Superior temporal gyrus (tissue), 1 donor: Measurements from ENCODE around the gene HACD2.

ENCODE experiments used
- DNase-seq: peaks from one replicate; pipeline ENCODE4 v3.0.0-alpha.2; 2016; ENCODE audit errors: extremely low spot score

Gene HACD2

GRCh38 chr3:123571264-123571972 lies 13.4 kb downstream of the HACD2 start:
- no peak for DNase-seq

- no peak for DNase-seq
Measured at GRCh38 chr3:123568875-123569274, 16.0 kb downstream of the HACD2 start.

GRCh38 chr3:123568034-123568433 lies 16.8 kb downstream of the HACD2 start:
- peak; percentile 82 for DNase-seq

GRCh38 chr3:123564056-123564455 lies 20.8 kb downstream of the HACD2 start:
- DNase-seq = no peak

- no peak for DNase-seq
Measured at GRCh38 chr3:123562547-123562946, 22.3 kb downstream of the HACD2 start.

- DNase-seq = no peak
Measured at GRCh38 chr3:123561188-123561587, 23.7 kb downstream of the HACD2 start.

- DNase-seq = peak; percentile 94
Measured at GRCh38 chr3:123559040-123559861, 25.6 kb downstream of the HACD2 start.

GRCh38 chr3:123553536-123553935 lies 31.3 kb downstream of the HACD2 start:
- no peak for DNase-seq

- no peak for DNase-seq
Measured at GRCh38 chr3:123552768-123553167, 32.1 kb downstream of the HACD2 start.

- DNase-seq = peak; percentile 42
Measured at GRCh38 chr3:123552095-123552714, 32.6 kb downstream of the HACD2 start.

GRCh38 chr3:123547881-123548519 lies 36.9 kb downstream of the HACD2 start:
- no peak for DNase-seq

- peak; percentile 40 for DNase-seq
Measured at GRCh38 chr3:123546133-123546755, 38.6 kb downstream of the HACD2 start.

- no peak for DNase-seq
Measured at GRCh38 chr3:123543950-123544349, 40.9 kb downstream of the HACD2 start.

- DNase-seq = no peak
Measured at GRCh38 chr3:123540285-123540684, 44.6 kb downstream of the HACD2 start.

GRCh38 chr3:123536153-123536895 lies 48.5 kb downstream of the HACD2 start:
- DNase-seq = no peak

- no peak for DNase-seq
Measured at GRCh38 chr3:123535580-123535979, 49.3 kb downstream of the HACD2 start.

- no peak for DNase-seq
Measured at GRCh38 chr3:123534264-123534663, 50.6 kb downstream of the HACD2 start.

GRCh38 chr3:123533554-123534159 lies 51.2 kb downstream of the HACD2 start:
- DNase-seq = no peak

GRCh38 chr3:123528130-123528529 lies 56.7 kb downstream of the HACD2 start:
- no peak for DNase-seq

- DNase-seq = no peak
Measured at GRCh38 chr3:123527046-123527445, 57.8 kb downstream of the HACD2 start.

- DNase-seq = no peak
Measured at GRCh38 chr3:123526474-123526873, 58.4 kb downstream of the HACD2 start.
